OCI-LY3 (cell line): ENCODE data around the gene HBG2.

Source experiments
- H2AFZ ChIP-seq: fragments of 200-600, 300-600 bp; shearing (Covaris generic); 2 replicates; pipeline ENCODE4 v1.6.0; 2014; ENCODE audit warnings: antibody characterized with exemption, low read depth, low read length
- H3K27ac ChIP-seq: fragments of 200-600, 300-600 bp; sonication (generic); 2 replicates; pipeline ENCODE4 v1.5.1; 2014; ENCODE audit warnings: mild to moderate bottlenecking, low read length, moderate library complexity, mixed read lengths
- H3K27me3 ChIP-seq: fragments of 200-600, 300-600 bp; sonication (generic); 2 replicates; pipeline ENCODE4 v1.6.1; 2014; ENCODE audit warnings: low read depth, low read length, mixed read lengths
- H3K36me3 ChIP-seq: fragments of 200-600, 300-600 bp; sonication (generic); replicated peaks from 2 replicates; pipeline ENCODE3; 2014; ENCODE audit warnings: low read depth, low read length, mixed read lengths
- H3K4me1 ChIP-seq: fragments of 300-600, 200-600 bp; sonication (generic); 2 replicates; pipeline ENCODE4 v1.6.1; 2014; ENCODE audit warnings: low read length, mixed read lengths
- H3K4me2 ChIP-seq: fragments of 200-600, 300-600 bp; sonication (generic); 2 replicates; pipeline ENCODE4 v1.6.1; 2014; ENCODE audit warnings: low read length, mixed read lengths
- H3K4me3 ChIP-seq: fragments of 300-600, 200-600 bp; sonication (generic); 2 replicates; pipeline ENCODE4 v1.5.1; 2014; ENCODE audit warnings: antibody characterized with exemption, mild to moderate bottlenecking, low read length, moderate library complexity
- H3K79me2 ChIP-seq: fragments of 300-600, 200-600 bp; shearing (Covaris generic); 2 replicates; pipeline ENCODE4 v1.6.1; 2014; ENCODE audit warnings: mild to moderate bottlenecking, low read length, mixed read lengths
- H3K9ac ChIP-seq: fragments of 300-600, 200-600 bp; shearing (Covaris generic); 2 replicates; pipeline ENCODE4 v1.6.0; 2014; ENCODE audit warnings: mild to moderate bottlenecking, low read length, moderate library complexity
- H3K9me3 ChIP-seq: fragments of 200-600, 300-600 bp; shearing (Covaris generic); 2 replicates; pipeline ENCODE4 v1.6.1; 2014; ENCODE audit warnings: low read length, mixed read lengths; ENCODE audit not compliant: insufficient read depth
- H4K20me1 ChIP-seq: fragments of 200-600, 300-600 bp; sonication (generic); 2 replicates; pipeline ENCODE4 v1.6.1; 2016; ENCODE audit warnings: low read length, mixed read lengths; ENCODE audit not compliant: insufficient read depth
- CTCF ChIP-seq: fragments of 200-600, 300-600 bp; sonication (generic); IDR thresholded peaks from 2 replicates; pipeline ENCODE4 v1.5.1; 2014; ENCODE audit warnings: antibody characterized with exemption, low read length, low read depth
- EZH2phosphoT487 ChIP-seq: fragments of 200-600 bp; shearing (Covaris generic); IDR thresholded peaks from 2 replicates; pipeline ENCODE4 v1.6.1; 2018; ENCODE audit warnings: antibody characterized with exemption, mixed run types, low read depth

HBG2 gene

GRCh38 chr11:5293028-5293427 is 38.4 kb upstream of the HBG2 start:
- Histone ChIP-seq H3K9me3 (no peaks in the 10 kb centered on the region), H4K20me1 (no peaks in the 10 kb centered on the region), H3K4me3 (no peak overlapping the region), H3K4me1 (peaks cover 20% of the 10 kb centered on the region), H3K27ac (peak overlapping the region; percentile 17; the same call in 1 of the 2 replicates), H2AFZ (peak overlapping the region; percentile 57; the same call in 1 of the 2 replicates), H3K36me3 (no peaks in the 10 kb centered on the region), H3K9ac (no peak overlapping the region), H3K4me2 (peak overlapping the region; percentile 11; the same call in 1 of the 2 replicates), H3K79me2 (no peaks in the 10 kb centered on the region), H3K27me3 (0 out of 2 replicates have a peak, but pooled peaks cover 3% of the 10 kb centered on the region)
- TF ChIP-seq CTCF (no peak), EZH2phosphoT487 (no peak)

GRCh38 chr11:5291207-5291838 is 36.7 kb upstream of the HBG2 start:
- H3K4me2 ChIP-seq = no peak overlapping the region
- TF ChIP-seq EZH2phosphoT487 (no peak), CTCF (peak; percentile 71)
- H3K9me3 ChIP-seq = no peaks in the 10 kb centered on the region
- peaks cover 20% of the 10 kb centered on the region for H3K4me1 ChIP-seq
- no peaks in the 10 kb centered on the region for H3K79me2 ChIP-seq
- no peaks in the 10 kb centered on the region for H3K36me3 ChIP-seq
- H2AFZ ChIP-seq = peak overlapping the region; percentile 62; the same call in 1 of the 2 replicates
- H4K20me1 ChIP-seq = no peaks in the 10 kb centered on the region
- H3K27me3 ChIP-seq = no peaks in the 10 kb centered on the region
- no peak overlapping the region for H3K9ac ChIP-seq
- H3K27ac ChIP-seq = no peak overlapping the region
- no peak overlapping the region for H3K4me3 ChIP-seq

GRCh38 chr11:5290106-5290505 is 35.5 kb upstream of the HBG2 start:
- no peaks in the 10 kb centered on the region for H3K27me3 ChIP-seq
- no peak for TF ChIP-seq CTCF
- TF ChIP-seq EZH2phosphoT487 = no peak
- no peaks in the 10 kb centered on the region for H3K36me3 ChIP-seq
- peaks cover 20% of the 10 kb centered on the region for H3K4me1 ChIP-seq
- H3K4me2 ChIP-seq = no peak overlapping the region
- H2AFZ ChIP-seq = no peak overlapping the region
- H3K79me2 ChIP-seq = no peaks in the 10 kb centered on the region
- no peak overlapping the region for H3K9ac ChIP-seq
- no peaks in the 10 kb centered on the region for H3K9me3 ChIP-seq
- no peak overlapping the region for H3K4me3 ChIP-seq
- H3K27ac ChIP-seq = no peak overlapping the region
- H4K20me1 ChIP-seq = no peaks in the 10 kb centered on the region

GRCh38 chr11:5289696-5290095 is 35.1 kb upstream of the HBG2 start:
- Histone ChIP-seq H2AFZ (no peak overlapping the region), H4K20me1 (no peaks in the 10 kb centered on the region), H3K9me3 (no peaks in the 10 kb centered on the region), H3K36me3 (no peaks in the 10 kb centered on the region), H3K27ac (no peak overlapping the region), H3K4me2 (no peak overlapping the region), H3K79me2 (no peaks in the 10 kb centered on the region), H3K4me3 (no peak overlapping the region), H3K4me1 (peaks cover 20% of the 10 kb centered on the region), H3K27me3 (no peaks in the 10 kb centered on the region), H3K9ac (no peak overlapping the region)
- TF ChIP-seq EZH2phosphoT487 (no peak), CTCF (no peak)
